K562 (cell line): ENCODE results near the gene MFSD11. TPM values are rescaled to one million over a fixed set of nuclear protein-coding genes. Genes with fewer than 3 reads are reported as not detected.

Experiments used
- ATF7 ChIP-seq: fragments of 450-650 bp; IDR thresholded peaks from 2 replicates; pipeline ENCODE4 v1.7.1; 2014; ENCODE audit warnings: mild to moderate bottlenecking, moderate library complexity
- FUS ChIP-seq: fragments of 200-400 bp; formaldehyde crosslinking; optimal IDR thresholded peaks from 2 replicates; pipeline ENCODE3; 2017; ENCODE audit warnings: low read depth, low read length
- HNRNPH1 ChIP-seq: fragments of 200-400 bp; formaldehyde crosslinking; optimal IDR thresholded peaks from 2 replicates; pipeline ENCODE3; 2017; ENCODE audit warnings: low read depth, mild to moderate bottlenecking, low read length, moderate library complexity
- JUNB ChIP-seq: fragments of 450-650 bp; formaldehyde crosslinking; conservative IDR thresholded peaks from 2 replicates; pipeline ENCODE4 v1.4.0; 2020; ENCODE audit warnings: mild to moderate bottlenecking
- RBBP5 ChIP-seq: fragments of 200-600 bp; sonication (generic); IDR thresholded peaks from 2 replicates; pipeline ENCODE4 v1.6.1; 2012; ENCODE audit warnings: borderline replicate concordance, mild to moderate bottlenecking, low read length, control low read depth, inconsistent platforms; ENCODE audit not compliant: insufficient read depth, poor library complexity, severe bottlenecking
- ZNF175 ChIP-seq: fragments of 200-800 bp; sonication (Bioruptor generic); IDR thresholded peaks from 2 replicates; pipeline ENCODE4 v1.6.1; 2016; ENCODE audit warnings: low read depth, mild to moderate bottlenecking, missing genetic modification characterization, missing compliant biosample characterization
- ZNF436 ChIP-seq: fragments of 250-450, 450-650 bp; sonication (Bioruptor Pico); formaldehyde crosslinking; IDR thresholded peaks from 2 replicates; pipeline ENCODE4 v1.7.0; 2020; ENCODE audit warnings: mild to moderate bottlenecking
- ZNF583 ChIP-seq: fragments of 250-450 bp; sonication (Bioruptor Pico); IDR thresholded peaks from 2 replicates; pipeline ENCODE4 v1.4.0; 2020
- polyA plus RNA-seq, 8 experiments: library from polyadenylated mRNA; depleted of rRNA in 4 of 8; stranded (reverse) in 5 of 8; unstranded in 3 of 8; fragments of >200 nt; fragmentation: Nextera tagmentation in 2 of 8; fragmentation: Illumina TruSeq in 1 of 8; extraction: Ambion mirVana in 2 of 8; extraction: Trizol in 1 of 8; gene quantifications; 2 replicates each; pipeline versions ENCODE4 v1.2.1 to v1.2.3, GENCODE V29; 2011 to 2014; ENCODE audit warnings: inconsistent platforms in 1 of 8, missing spikeins in 1 of 8
- total RNA-seq, 7 experiments: library from RNA; depleted of rRNA in 6 of 7; stranded (reverse); fragments of >200 nt in 6 of 7; fragmentation: Illumina TruSeq in 2 of 7; extraction: Trizol in 2 of 7; gene quantifications; 2 replicates each; pipeline versions ENCODE4 v1.2.1 to v1.2.3, GENCODE V29; 2011 to 2021; ENCODE audit warnings: low replicate concordance in 1 of 7
- TF ChIP-seq, protein P1 (sequence below): fragments of 200-400 bp; formaldehyde crosslinking; IDR thresholded peaks from 2 replicates; pipeline ENCODE4 v1.6.1; 2017; ENCODE audit warnings: mild to moderate bottlenecking, low read depth, low read length, moderate library complexity
- TF ChIP-seq, protein P2 (sequence below): sonication (generic); formaldehyde crosslinking; IDR thresholded peaks from 2 replicates; pipeline ENCODE4 v1.8.1; 2022; ENCODE audit warnings: missing genetic modification reagents
- TF ChIP-seq, protein P3 (sequence below): fragments of 250-450 bp; sonication (Bioruptor Pico); IDR thresholded peaks from 2 replicates; pipeline ENCODE4 v1.4.0; 2020; ENCODE audit warnings: mild to moderate bottlenecking
- TF ChIP-seq, protein P4 (sequence below), 2 experiments: IDR thresholded peaks in 1 of 2; conservative IDR thresholded peaks in 1 of 2; 2 replicates each; pipeline ENCODE4 v1.6.1; 2016; ENCODE audit warnings: low read depth in 2 of 2, mild to moderate bottlenecking in 1 of 2, missing compliant biosample characterization in 1 of 2, missing genetic modification characterization in 1 of 2, moderate library complexity in 1 of 2
- TF ChIP-seq, protein P5 (sequence below), 2 experiments: fragments of 450-650 bp in 1 of 2; sonication (generic) in 1 of 2; formaldehyde crosslinking; conservative IDR thresholded peaks; 2 replicates each; pipeline versions ENCODE4 v1.4.0 to v1.8.1; 2020 to 2022; ENCODE audit warnings: mild to moderate bottlenecking in 1 of 2, missing genetic modification reagents in 1 of 2
- TF ChIP-seq, protein P6 (sequence below): sonication (generic); formaldehyde crosslinking; IDR thresholded peaks from 2 replicates; pipeline ENCODE4 v1.8.0; 2022; ENCODE audit warnings: mild to moderate bottlenecking, missing genetic modification reagents
- TF ChIP-seq, protein P7 (sequence below): fragments of 250-450 bp; sonication (Bioruptor Pico); IDR thresholded peaks from 2 replicates; pipeline ENCODE4 v1.4.0; 2020

Gene MFSD11
- total and polyA plus RNA-seq, 9 of the 15 experiments (the other 6 are each of a cell fraction or from before 2014, with no cell fraction given): 14.4 to 24.5 (median 19.9) TPM

DNA sequence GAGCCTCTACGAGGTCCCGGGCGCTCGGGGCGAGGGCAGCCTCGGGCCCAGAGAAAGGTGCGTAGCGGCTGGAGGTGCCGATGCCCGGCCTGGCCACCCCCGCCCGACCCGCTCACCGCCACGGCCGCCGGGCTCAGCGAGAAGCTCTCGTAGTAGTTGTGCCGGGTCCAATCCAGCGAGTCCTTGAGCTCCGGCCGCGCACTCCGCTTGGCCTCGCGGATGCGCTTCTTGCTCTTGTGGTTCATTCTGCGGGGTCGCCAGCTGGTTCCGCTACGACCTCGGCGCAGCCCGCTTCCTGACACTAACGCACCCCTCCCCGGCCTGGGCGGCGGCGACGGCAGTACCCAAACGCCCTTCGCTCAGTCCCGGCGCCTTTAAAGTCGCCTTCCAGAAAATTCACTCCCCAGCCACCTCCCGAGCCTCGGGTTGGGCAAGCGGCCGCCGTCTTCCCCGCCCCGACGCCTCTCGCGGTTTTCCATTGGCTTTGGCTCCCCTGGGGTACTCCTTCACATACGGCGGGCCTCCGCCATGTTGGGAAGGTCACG, 11.6 kb upstream of the MFSD11 start, which contains the start of gene JMJD6 (continued):
- TF ChIP-seq, protein P1, sequence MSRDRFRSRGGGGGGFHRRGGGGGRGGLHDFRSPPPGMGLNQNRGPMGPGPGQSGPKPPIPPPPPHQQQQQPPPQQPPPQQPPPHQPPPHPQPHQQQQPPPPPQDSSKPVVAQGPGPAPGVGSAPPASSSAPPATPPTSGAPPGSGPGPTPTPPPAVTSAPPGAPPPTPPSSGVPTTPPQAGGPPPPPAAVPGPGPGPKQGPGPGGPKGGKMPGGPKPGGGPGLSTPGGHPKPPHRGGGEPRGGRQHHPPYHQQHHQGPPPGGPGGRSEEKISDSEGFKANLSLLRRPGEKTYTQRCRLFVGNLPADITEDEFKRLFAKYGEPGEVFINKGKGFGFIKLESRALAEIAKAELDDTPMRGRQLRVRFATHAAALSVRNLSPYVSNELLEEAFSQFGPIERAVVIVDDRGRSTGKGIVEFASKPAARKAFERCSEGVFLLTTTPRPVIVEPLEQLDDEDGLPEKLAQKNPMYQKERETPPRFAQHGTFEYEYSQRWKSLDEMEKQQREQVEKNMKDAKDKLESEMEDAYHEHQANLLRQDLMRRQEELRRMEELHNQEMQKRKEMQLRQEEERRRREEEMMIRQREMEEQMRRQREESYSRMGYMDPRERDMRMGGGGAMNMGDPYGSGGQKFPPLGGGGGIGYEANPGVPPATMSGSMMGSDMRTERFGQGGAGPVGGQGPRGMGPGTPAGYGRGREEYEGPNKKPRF: no peak
- TF ChIP-seq RBBP5 (peak; percentile 74), HNRNPH1 (no peak), ZNF175 (CRISPR knock-in tag) (no peak), ZNF436 (CRISPR knock-in tag) (no peak), ZNF583 (CRISPR knock-in tag) (no peak), FUS (peak; percentile 48), JUNB (CRISPR knock-in tag) (no peak), ATF7 (peak; percentile 41)
- TF ChIP-seq, protein P2, sequence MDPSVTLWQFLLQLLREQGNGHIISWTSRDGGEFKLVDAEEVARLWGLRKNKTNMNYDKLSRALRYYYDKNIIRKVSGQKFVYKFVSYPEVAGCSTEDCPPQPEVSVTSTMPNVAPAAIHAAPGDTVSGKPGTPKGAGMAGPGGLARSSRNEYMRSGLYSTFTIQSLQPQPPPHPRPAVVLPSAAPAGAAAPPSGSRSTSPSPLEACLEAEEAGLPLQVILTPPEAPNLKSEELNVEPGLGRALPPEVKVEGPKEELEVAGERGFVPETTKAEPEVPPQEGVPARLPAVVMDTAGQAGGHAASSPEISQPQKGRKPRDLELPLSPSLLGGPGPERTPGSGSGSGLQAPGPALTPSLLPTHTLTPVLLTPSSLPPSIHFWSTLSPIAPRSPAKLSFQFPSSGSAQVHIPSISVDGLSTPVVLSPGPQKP (CRISPR knock-in tag): no peak
- TF ChIP-seq, protein P3, sequence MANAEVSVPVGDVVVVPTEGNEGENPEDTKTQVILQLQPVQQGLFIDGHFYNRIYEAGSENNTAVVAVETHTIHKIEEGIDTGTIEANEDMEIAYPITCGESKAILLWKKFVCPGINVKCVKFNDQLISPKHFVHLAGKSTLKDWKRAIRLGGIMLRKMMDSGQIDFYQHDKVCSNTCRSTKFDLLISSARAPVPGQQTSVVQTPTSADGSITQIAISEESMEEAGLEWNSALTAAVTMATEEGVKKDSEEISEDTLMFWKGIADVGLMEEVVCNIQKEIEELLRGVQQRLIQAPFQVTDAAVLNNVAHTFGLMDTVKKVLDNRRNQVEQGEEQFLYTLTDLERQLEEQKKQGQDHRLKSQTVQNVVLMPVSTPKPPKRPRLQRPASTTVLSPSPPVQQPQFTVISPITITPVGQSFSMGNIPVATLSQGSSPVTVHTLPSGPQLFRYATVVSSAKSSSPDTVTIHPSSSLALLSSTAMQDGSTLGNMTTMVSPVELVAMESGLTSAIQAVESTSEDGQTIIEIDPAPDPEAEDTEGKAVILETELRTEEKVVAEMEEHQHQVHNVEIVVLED (CRISPR knock-in tag): peak; percentile 83
- TF ChIP-seq, protein P4, sequence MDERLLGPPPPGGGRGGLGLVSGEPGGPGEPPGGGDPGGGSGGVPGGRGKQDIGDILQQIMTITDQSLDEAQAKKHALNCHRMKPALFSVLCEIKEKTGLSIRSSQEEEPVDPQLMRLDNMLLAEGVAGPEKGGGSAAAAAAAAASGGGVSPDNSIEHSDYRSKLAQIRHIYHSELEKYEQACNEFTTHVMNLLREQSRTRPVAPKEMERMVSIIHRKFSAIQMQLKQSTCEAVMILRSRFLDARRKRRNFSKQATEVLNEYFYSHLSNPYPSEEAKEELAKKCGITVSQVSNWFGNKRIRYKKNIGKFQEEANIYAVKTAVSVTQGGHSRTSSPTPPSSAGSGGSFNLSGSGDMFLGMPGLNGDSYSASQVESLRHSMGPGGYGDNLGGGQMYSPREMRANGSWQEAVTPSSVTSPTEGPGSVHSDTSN (CRISPR knock-in tag; IDR thresholded peaks at IDR 0.05; ENCODE audit: low read depth): no peak
- TF ChIP-seq, protein P4 (tag; conservative IDR thresholded peaks at IDR 0.05; ENCODE audit: low read depth): no peak
- TF ChIP-seq, protein P5, sequence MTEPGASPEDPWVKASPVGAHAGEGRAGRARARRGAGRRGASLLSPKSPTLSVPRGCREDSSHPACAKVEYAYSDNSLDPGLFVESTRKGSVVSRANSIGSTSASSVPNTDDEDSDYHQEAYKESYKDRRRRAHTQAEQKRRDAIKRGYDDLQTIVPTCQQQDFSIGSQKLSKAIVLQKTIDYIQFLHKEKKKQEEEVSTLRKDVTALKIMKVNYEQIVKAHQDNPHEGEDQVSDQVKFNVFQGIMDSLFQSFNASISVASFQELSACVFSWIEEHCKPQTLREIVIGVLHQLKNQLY (CRISPR knock-in tag; conservative IDR thresholded peaks at IDR 0.05): no peak
- TF ChIP-seq, protein P6, sequence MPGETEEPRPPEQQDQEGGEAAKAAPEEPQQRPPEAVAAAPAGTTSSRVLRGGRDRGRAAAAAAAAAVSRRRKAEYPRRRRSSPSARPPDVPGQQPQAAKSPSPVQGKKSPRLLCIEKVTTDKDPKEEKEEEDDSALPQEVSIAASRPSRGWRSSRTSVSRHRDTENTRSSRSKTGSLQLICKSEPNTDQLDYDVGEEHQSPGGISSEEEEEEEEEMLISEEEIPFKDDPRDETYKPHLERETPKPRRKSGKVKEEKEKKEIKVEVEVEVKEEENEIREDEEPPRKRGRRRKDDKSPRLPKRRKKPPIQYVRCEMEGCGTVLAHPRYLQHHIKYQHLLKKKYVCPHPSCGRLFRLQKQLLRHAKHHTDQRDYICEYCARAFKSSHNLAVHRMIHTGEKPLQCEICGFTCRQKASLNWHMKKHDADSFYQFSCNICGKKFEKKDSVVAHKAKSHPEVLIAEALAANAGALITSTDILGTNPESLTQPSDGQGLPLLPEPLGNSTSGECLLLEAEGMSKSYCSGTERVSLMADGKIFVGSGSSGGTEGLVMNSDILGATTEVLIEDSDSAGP (CRISPR knock-in tag): no peak
- TF ChIP-seq, protein P7, sequence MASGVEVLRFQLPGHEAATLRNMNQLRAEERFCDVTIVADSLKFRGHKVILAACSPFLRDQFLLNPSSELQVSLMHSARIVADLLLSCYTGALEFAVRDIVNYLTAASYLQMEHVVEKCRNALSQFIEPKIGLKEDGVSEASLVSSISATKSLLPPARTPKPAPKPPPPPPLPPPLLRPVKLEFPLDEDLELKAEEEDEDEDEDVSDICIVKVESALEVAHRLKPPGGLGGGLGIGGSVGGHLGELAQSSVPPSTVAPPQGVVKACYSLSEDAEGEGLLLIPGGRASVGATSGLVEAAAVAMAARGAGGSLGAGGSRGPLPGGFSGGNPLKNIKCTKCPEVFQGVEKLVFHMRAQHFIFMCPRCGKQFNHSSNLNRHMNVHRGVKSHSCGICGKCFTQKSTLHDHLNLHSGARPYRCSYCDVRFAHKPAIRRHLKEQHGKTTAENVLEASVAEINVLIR: peak; percentile 94
